ENCODE results near the gene SLC49A3.
"Not testable (repeated sequence)": the region's sequence is repeated elsewhere in the genome, so short reads cannot be mapped to it uniquely, and the experiment has no call there.

SLC49A3 gene

DNA sequence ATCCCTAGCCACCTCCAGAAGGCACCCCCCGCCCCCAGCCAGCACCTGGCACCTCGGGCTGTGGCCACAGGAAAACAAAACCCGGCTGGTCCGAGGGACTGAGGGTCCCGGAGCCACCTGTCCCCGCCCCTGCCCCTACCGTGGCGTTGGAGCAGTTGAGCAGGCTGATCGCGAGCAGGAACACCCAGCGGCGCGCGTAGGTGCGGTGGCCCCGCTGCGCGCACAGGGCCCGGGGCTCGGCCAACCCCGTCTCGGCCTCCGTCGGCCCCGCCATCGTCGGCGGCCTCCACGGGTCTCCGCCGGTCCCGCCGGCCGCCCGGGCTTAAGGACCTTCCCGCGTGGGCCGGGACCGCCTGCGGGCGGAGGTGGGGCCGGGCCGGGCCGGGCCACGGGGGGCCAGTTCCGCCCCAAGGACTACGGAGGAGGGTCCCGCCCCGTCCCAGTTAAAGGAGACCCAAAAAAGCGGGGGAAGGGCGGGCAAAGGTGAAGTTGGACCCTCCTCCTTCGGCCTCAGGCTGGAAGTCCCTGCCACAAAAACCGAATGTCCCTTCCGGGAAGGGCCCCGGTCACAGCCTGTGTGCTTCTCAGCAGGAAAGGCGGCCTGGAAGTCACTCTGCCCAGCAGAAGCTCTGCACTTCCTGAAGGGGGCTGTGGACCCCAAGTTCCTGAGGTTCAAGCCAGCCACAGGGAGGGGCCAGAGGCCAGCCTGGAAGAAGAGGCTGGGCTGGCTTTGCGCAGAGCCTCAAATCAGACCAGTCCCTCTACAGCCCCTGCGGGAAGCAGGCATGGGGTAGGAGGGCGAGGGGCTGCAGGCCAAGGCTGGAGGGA, at the start of gene SLC49A3:
TSS of gene SLC49A3 (minus strand) at position 298 of the 828 bp plus-strand sequence. CDS start at position 274, 24 bp downstream.
- DNase-seq = no peak

GRCh38 chr4:736561-736960, 47.6 kb upstream of the SLC49A3 start:
- not testable (repeated sequence) for DNase-seq

GRCh38 chr4:735583-735982, 46.6 kb upstream of the SLC49A3 start:
- DNase-seq = no peak

GRCh38 chr4:734951-735350, 46.0 kb upstream of the SLC49A3 start:
- DNase-seq = no peak

GRCh38 chr4:734075-734474, 45.1 kb upstream of the SLC49A3 start:
- DNase-seq = no peak

DNA sequence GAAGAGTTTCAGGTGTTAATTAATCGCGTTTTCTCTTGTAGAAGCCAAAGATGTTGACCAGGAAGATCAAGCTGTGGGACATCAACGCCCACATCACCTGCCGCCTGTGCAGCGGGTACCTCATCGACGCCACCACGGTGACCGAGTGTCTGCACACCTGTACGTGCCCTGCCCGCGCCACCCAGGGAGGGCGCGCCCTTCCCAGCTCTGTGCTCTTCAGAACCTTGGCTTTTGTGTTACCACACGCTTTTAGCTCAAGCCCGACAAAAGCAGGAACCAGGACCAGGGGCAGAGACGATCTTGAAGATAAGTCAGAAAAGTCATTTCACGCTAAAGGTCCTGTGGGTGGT, 44.7 kb upstream of the SLC49A3 start:
- DNase-seq = no peak

DNA sequence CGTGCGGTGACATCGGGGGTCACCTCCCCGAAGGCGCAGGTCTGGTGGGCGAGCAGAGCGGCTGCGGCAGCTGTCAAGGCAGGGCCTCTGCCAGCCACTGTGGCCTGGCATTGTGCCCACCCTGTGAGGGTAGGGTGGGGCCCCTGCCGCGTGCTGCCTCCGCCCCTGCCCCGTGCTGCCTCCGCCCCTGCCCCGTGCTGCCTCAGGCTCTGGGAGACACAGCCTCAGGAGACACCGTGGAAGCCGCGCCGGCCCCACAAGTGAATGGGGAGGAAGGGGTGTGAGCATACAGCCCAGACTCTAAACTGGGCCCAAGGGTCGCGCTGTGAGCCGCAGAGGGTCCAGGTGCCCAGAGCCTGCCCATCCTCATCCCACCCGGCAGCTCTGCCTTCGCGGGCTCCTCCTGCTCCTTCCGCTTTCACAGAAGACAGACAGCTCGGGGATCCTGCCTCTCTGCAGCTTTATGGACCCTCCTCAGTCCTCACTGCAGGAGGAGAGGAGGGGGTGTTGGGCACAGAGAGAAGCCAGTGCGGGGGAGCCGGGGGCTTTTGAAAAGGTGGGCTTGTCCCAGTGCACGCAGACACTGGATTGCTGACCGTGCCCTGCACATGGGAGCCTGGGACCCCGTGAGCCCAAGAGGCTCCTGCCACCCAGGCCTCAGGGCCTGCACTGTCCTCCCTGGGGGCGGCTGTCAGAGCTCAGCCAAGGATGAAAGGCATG, 44.1 kb upstream of the SLC49A3 start:
- no peak for DNase-seq

DNA sequence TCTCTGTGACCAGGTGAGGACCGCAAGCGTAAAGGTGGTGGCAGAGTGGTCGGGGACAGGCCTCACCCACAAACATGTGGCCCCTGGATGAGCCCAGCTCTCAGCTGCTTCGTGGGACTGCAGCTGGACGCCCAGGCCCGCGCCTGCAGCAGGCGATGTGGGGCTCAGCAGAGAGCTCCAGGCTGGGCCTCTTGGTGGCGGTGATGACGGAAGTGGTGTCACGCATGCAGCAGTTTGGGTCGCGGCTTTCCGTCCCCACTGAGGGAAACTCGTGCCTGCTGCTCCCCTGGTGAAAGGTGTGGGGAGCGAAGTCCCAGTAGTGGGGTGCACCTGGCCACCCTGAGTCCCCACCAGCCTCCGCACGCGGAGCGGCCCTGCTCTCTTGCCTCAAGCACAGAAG, 43.5 kb upstream of the SLC49A3 start:
- DNase-seq = no peak

DNA sequence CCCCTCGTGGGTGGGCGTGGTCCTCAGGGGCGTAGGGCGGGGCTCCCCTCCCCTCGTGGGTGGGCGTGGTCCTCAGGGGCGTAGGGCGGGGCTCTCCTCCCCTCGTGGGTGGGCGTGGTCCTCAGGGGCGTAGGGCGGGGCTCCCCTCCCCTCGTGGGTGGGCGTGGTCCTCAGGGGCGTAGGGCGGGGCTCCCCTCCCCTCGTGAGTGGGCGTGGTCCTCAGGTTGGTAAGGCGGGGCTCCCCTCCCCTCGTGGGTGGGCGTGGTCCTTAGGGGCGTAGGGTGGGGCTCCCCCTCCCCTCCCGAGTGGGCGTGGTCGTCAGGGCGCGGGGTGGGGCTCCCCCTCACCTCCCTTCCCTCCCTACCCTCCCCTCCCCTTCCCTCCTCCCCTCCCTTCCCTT, 43.0 kb upstream of the SLC49A3 start:
- DNase-seq = not testable (repeated sequence)

GRCh38 chr4:730946-731904, 42.3 kb upstream of the SLC49A3 start:
- not testable (repeated sequence) for DNase-seq

DNA sequence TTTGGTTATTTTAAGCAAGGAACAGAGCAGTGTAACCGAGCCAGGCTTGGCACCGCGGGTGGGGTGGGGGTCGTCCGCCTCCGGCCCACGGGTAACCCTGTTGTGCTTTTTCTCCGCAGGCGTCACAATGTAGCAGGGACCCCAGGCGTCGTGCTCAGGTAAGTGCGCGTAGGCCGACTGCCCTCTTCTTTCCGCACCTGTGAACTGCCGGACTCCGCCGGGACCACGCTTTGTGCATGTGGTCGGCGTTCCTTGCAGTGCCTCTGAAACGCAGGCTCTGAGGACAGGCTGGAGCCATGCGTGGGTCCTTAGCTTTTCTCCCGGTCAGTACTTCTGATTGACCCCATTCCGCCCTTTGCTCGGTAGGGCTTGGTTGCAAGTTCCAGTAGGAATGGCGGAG, 41.6 kb upstream of the SLC49A3 start:
- no peak for DNase-seq

- no peak for DNase-seq
These were observed 40.7 kb upstream of the SLC49A3 start for GRCh38 chr4:729336-730315.

GRCh38 chr4:727576-727975, 38.6 kb upstream of the SLC49A3 start:
- no peak for DNase-seq

- DNase-seq = no peak
These were observed 37.9 kb upstream of the SLC49A3 start for GRCh38 chr4:726838-727237.

- DNase-seq = no peak
These were observed 37.4 kb upstream of the SLC49A3 start for GRCh38 chr4:726235-726787.

DNA sequence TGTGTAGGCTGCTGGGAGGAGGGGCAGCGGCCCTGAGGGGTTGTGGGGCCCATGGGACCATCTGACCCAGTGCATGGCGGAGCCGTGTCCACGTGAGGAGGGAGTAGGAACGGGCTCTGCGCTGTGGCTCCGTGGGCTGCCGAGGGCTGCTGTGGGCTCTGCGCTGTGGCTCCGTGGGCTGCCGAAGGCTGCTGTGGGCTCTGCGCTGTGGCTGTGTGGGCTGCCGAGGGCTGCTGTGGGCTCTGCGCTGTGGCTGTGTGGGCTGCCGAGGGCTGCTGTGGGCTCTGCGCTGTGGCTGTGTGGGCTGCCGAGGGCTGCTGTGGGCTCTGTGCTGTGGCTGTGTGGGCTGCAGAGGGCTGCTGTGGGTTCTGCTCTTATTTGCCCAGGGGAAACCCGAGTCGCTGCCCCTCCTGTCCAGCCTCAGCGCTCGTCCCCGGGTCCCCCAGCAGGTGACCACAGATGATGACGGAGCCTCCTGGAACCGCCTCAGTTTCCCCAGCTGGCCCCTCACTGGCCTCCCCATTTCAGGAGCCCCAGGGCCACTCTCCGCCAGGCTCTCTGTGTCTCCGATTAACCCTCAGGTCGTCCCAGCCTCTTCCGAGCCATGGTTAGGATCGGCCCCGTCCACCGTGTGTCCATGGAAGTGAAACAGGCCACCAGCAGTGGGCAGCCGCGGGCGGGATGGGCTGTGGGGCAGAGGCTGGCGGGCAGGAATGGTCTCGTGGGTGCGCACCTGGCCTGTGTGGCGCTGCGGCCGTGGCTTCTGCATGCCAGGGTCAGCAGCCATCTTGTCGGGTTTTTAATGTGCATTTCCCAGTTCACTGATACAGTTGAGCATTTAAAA, 36.7 kb upstream of the SLC49A3 start:
- DNase-seq = no peak

GRCh38 chr4:723751-724530, 35.0 kb upstream of the SLC49A3 start:
- DNase-seq = no peak

- DNase-seq = no peak
These were observed 34.0 kb upstream of the SLC49A3 start for GRCh38 chr4:722851-723360.

DNA sequence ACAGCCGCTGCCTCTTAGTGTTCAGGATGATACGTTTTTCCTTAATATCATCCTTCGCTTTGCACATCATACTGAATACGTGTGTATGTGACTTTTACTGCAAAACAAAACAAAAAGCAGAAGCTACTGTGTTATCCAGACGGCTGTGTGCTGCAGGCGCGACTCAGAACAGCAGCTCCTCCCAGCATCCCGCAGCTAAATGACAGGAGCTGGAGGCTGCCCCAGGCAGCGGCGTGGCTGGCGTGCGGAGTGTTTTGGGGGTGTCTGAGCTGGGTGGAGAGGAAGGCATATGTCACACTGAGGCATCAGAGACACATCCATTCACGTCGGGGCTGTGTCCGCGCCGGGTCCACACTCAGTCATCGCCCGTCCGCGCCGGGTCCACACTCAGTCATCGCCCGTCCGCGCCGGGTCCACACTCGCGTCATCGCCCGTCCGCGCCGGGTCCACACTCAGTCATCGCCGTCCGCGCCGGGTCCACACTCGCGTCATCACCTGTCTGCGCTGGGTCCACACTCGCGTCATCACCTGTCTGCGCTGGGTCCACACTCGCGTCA, 33.3 kb upstream of the SLC49A3 start:
- DNase-seq = no peak
